ENCODE results near the gene U2AF1L4.

- no peak for TF ChIP-seq EP300 (IDR thresholded peaks at IDR 0.05; ENCODE audit: low read depth)
- TF ChIP-seq CTCF (IDR thresholded peaks at IDR 0.05): no peak
- TF ChIP-seq POLR2A (IDR thresholded peaks at IDR 0.05): no peak
Measured at GRCh38 chr19:35776102-35776788, 31.0 kb upstream of the U2AF1L4 start.

All from transverse colon (tissue), 3 donors.